Endothelial cell of umbilical vein (primary cell): ENCODE results near the gene C11orf58. TPM values are rescaled to one million over a fixed set of nuclear protein-coding genes. Genes with fewer than 3 reads are reported as not detected.

Experiments
- BruUV-seq: library from RNA; stranded (reverse); fragments of 400-500 nt; replicated peaks from 2 replicates; lab custom pipeline; 2021; lab: Mats Ljungman, UMichigan
- CTCF ChIA-PET: fragments of 300-600, 350-600 bp; sonication (Branson Sonifier 250); formaldehyde crosslinking; loops from one replicate; lab custom pipeline; 2021; ENCODE audit warnings: antibody characterized with exemption, inconsistent platforms; lab: Charles Lee
- POLR2A ChIA-PET: fragments of 300-600, 350-600 bp; sonication (Branson Sonifier 250); formaldehyde crosslinking; loops from one replicate; lab custom pipeline; 2021; ENCODE audit warnings: antibody characterized with exemption, inconsistent platforms; lab: Charles Lee
- DNase-seq: peaks from one replicate; pipeline ENCODE4 v3.0.0-alpha.2; 2011; ENCODE audit warnings: low read depth, low spot score
- FAIRE-seq: peaks from 2 replicates; lab custom pipeline; 2011; peaks lifted over from hg19 to GRCh38; lab: Jason Lieb, UNC
- H2AFZ ChIP-seq: 2 replicates; pipeline ENCODE4 v1.6.0; 2012; ENCODE audit warnings: low read depth, low read length, control low read depth, inconsistent platforms
- H3K27ac ChIP-seq: 2 replicates; pipeline ENCODE4 v1.5.1; 2011; ENCODE audit warnings: low read depth, mild to moderate bottlenecking, control low read depth, low read length, moderate library complexity; ENCODE audit not compliant: insufficient read depth
- H3K27me3 ChIP-seq, 2 experiments: 2 replicates each; pipeline versions ENCODE4 v1.6.0 to v1.6.1; 2011; ENCODE audit warnings: low read length in 2 of 2, mixed read lengths in 1 of 2; ENCODE audit not compliant: control insufficient read depth in 2 of 2, insufficient read depth in 2 of 2
- H3K36me3 ChIP-seq, 2 experiments: 2 replicates in 1 of 2; 3 replicates in 1 of 2; pipeline ENCODE4 v1.5.1; 2011; ENCODE audit warnings: low read length in 2 of 2, mild to moderate bottlenecking in 1 of 2, moderate library complexity in 1 of 2; ENCODE audit not compliant: control insufficient read depth in 2 of 2, insufficient read depth in 2 of 2; ENCODE audit errors: extremely low read depth in 1 of 2
- H3K4me1 ChIP-seq: 3 replicates; pipeline ENCODE4 v1.5.1; 2011; ENCODE audit warnings: mild to moderate bottlenecking, low read length; ENCODE audit not compliant: control insufficient read depth, insufficient read depth; ENCODE audit errors: extremely low read depth
- H3K4me2 ChIP-seq: 2 replicates; pipeline ENCODE4 v1.6.1; 2011; ENCODE audit warnings: low read length, control low read depth, mixed read lengths; ENCODE audit not compliant: insufficient read depth
- H3K4me3 ChIP-seq, 3 experiments: fragments of 200-600 bp in 1 of 3; sonication (generic), shearing (Covaris generic) in 1 of 3; replicated peaks in 1 of 3; 2 replicates each; pipeline ENCODE4 v1.5.1; 2011 to 2016; ENCODE audit warnings: control low read depth in 3 of 3, low read length in 3 of 3, mild to moderate bottlenecking in 2 of 3, inconsistent platforms in 1 of 3, low read depth in 1 of 3, moderate library complexity in 1 of 3; ENCODE audit not compliant: insufficient read depth in 1 of 3
- H3K79me2 ChIP-seq: 2 replicates; pipeline ENCODE4 v1.6.0; 2012; ENCODE audit warnings: low read length, inconsistent platforms; ENCODE audit not compliant: control insufficient read depth, insufficient read depth
- H3K9ac ChIP-seq: replicated peaks from 2 replicates; pipeline ENCODE3; 2011; ENCODE audit warnings: low read length, control low read depth; ENCODE audit not compliant: insufficient read depth; ENCODE audit errors: extremely low read depth
- H3K9me1 ChIP-seq: replicated peaks from 3 replicates; pipeline ENCODE4 v1.6.0; 2011; ENCODE audit warnings: mild to moderate bottlenecking, low read length; ENCODE audit not compliant: control insufficient read depth, insufficient read depth; ENCODE audit errors: extremely low read depth
- H3K9me3 ChIP-seq: replicated peaks from 2 replicates; pipeline ENCODE4 v1.5.1; 2012; ENCODE audit warnings: low read length, inconsistent platforms; ENCODE audit not compliant: control insufficient read depth, insufficient read depth
- H4K20me1 ChIP-seq: replicated peaks from 2 replicates; pipeline ENCODE3; 2011; ENCODE audit warnings: mild to moderate bottlenecking, low read length; ENCODE audit not compliant: control insufficient read depth, insufficient read depth; ENCODE audit errors: extremely low read depth
- CTCF ChIP-seq, 2 donors: IDR thresholded peaks; 1 replicate in 1 of 2; 2 replicates in 1 of 2; pipeline ENCODE4 v1.5.1; 2011; ENCODE audit warnings: low read length in 2 of 2, mild to moderate bottlenecking in 2 of 2, moderate library complexity in 2 of 2, control low read depth in 1 of 2, inconsistent platforms in 1 of 2, low read depth in 1 of 2; ENCODE audit not compliant: insufficient read depth in 1 of 2; ENCODE audit errors: extremely low read depth in 1 of 2
- EZH2 ChIP-seq: IDR thresholded peaks from 2 replicates; pipeline ENCODE4 v1.6.1; 2012; ENCODE audit warnings: borderline replicate concordance, low read depth, mild to moderate bottlenecking, moderate library complexity, low read length, inconsistent platforms; ENCODE audit not compliant: severe bottlenecking
- FOS ChIP-seq: IDR thresholded peaks from 2 replicates; pipeline ENCODE4 v1.6.1; 2011; ENCODE audit warnings: mild to moderate bottlenecking, low read length, moderate library complexity, borderline replicate concordance; ENCODE audit not compliant: insufficient read depth
- GATA2 ChIP-seq: IDR thresholded peaks from 2 replicates; pipeline ENCODE4 v1.7.0; 2011; ENCODE audit warnings: low read depth, mild to moderate bottlenecking, moderate library complexity, mixed read lengths, low read length; ENCODE audit not compliant: insufficient read length, insufficient read depth
- JUN ChIP-seq: IDR thresholded peaks from 2 replicates; pipeline ENCODE4 v1.6.1; 2011; ENCODE audit warnings: borderline replicate concordance, low read depth; ENCODE audit not compliant: insufficient read length, insufficient read depth
- MAX ChIP-seq: IDR thresholded peaks from 2 replicates; pipeline ENCODE4 v1.6.1; 2011; ENCODE audit not compliant: insufficient read depth, insufficient read length
- MYC ChIP-seq: IDR thresholded peaks from one replicate; pipeline ENCODE4 v1.6.1; 2011; ENCODE audit warnings: mild to moderate bottlenecking, low read depth, low read length
- POLR2A ChIP-seq: IDR thresholded peaks from 2 replicates; pipeline ENCODE4 v1.6.1; 2012; ENCODE audit warnings: low read depth, mild to moderate bottlenecking, control low read depth, low read length
- POLR2AphosphoS5 ChIP-seq: IDR thresholded peaks from 2 replicates; pipeline ENCODE4 v1.6.1; 2012; ENCODE audit warnings: low read depth, mild to moderate bottlenecking, control low read depth, low read length, moderate library complexity; ENCODE audit not compliant: insufficient read depth
- dilution Hi-C: fragments of 300-500 bp; cut with MboI; formaldehyde crosslinking; loops from one replicate; pipeline ENCODE4 v1.15.0; 2019; ENCODE audit warnings: low sequenced_read_pairs; ENCODE audit not compliant: extremely low pct_ligation_motif_present
- intact Hi-C: fragments of 100-400 bp; cut with micrococcal nuclease; formaldehyde crosslinking; loops from one replicate; pipeline ENCODE4 v1.10.0; 2022
- polyA plus RNA-seq, 4 experiments: library from polyadenylated mRNA; depleted of rRNA in 3 of 4; stranded (reverse) in 3 of 4; unstranded in 1 of 4; fragments of >200 nt; gene quantifications; 2 replicates each; pipeline versions ENCODE4 v1.2.1 to v1.2.3, GENCODE V29; 2011 to 2012; ENCODE audit warnings: missing spikeins in 1 of 4
- total RNA-seq: library from RNA; stranded (reverse); gene quantifications from 2 replicates; pipeline ENCODE4 v1.2.3, GENCODE V29; 2021

C11orf58 gene
- total and polyA plus RNA-seq, 2 donors (not counting 3 experiments of a cell fraction or from before 2014, with no cell fraction given), result 88.4 to 150 TPM

GRCh38 chr11:16764888-16765287 is 26.4 kb downstream of the C11orf58 start:
- no peak for DNase-seq
- Histone ChIP-seq H2AFZ (no peak overlapping the region), H3K27ac (no peak overlapping the region), H3K4me3 (no peak overlapping the region), H3K4me2 (no peak overlapping the region), H3K27me3 (peaks cover 7% of the 10 kb centered on the region in 2 experiments), H3K9me3 (no peaks in the 10 kb centered on the region), H3K9ac (no peak overlapping the region), H3K4me1 (peaks cover 4% of the 10 kb centered on the region), H3K9me1 (no peaks in the 10 kb centered on the region), H4K20me1 (no peaks in the 10 kb centered on the region), H3K79me2 (no peaks in the 10 kb centered on the region), H3K36me3 (no peaks in the 10 kb centered on the region)
- intact Hi-C loops (no loop called here), dilution Hi-C loops (no loop called here)
- CTCF ChIA-PET, result interaction anchor here (2.2 kb wide), 1 partner anchor 21 kb away, joined by 9 read pairs; no protein-coding TSS in a partner anchor
- POLR2A ChIA-PET, result no interaction called here
- FAIRE-seq, result no peak
- BruUV-seq, result no TSS peak
- TF ChIP-seq JUN, result no peak
- no peak for TF ChIP-seq GATA2
- no peak for TF ChIP-seq EZH2
- no peak for TF ChIP-seq POLR2AphosphoS5

GRCh38 chr11:16767137-16767536 is 28.7 kb downstream of the C11orf58 start:
- FAIRE-seq (no peak), DNase-seq (no peak)
- no peak overlapping the region for H3K9ac ChIP-seq
- no peaks in the 10 kb centered on the region for H3K9me3 ChIP-seq
- ChIA-PET POLR2A (no interaction called here), CTCF (interaction anchor here (2.2 kb wide), 1 partner anchor 19 kb away, joined by 9 read pairs; no protein-coding TSS in a partner anchor)
- H3K9me1 ChIP-seq, result no peaks in the 10 kb centered on the region
- no peak overlapping the region for H3K27ac ChIP-seq
- no peaks in the 10 kb centered on the region for H3K79me2 ChIP-seq
- no peak for TF ChIP-seq GATA2
- TF ChIP-seq FOS, result no peak
- no peak for TF ChIP-seq MAX
- TF ChIP-seq MYC, result no peak
- no peak for TF ChIP-seq POLR2A
- TF ChIP-seq POLR2AphosphoS5, result no peak
- TF ChIP-seq EZH2, result no peak
- TF ChIP-seq CTCF (IDR thresholded peaks at IDR 0.05; ENCODE audit: extremely low read depth in 1 of 2, insufficient read depth in 1 of 2, low read depth in 1 of 2, low read length in 2 of 2), result no peak
- no peak for TF ChIP-seq JUN
- no peaks in the 10 kb centered on the region for H3K36me3 ChIP-seq
- H3K4me1 ChIP-seq, result no peaks in the 10 kb centered on the region
- H3K4me3 ChIP-seq, result no peak overlapping the region
- H3K4me2 ChIP-seq, result no peak overlapping the region
- BruUV-seq, result no TSS peak
- intact Hi-C loops (no loop called here), dilution Hi-C loops (no loop called here)
- H3K27me3 ChIP-seq, result peaks cover 7 to 9% of the 10 kb centered on the region in 2 experiments
- H4K20me1 ChIP-seq, result no peaks in the 10 kb centered on the region
- no peak overlapping the region for H2AFZ ChIP-seq
